HG02798 (cell line): Measurements from ENCODE around the gene BCKDHA.
"Not testable (repeated sequence)": the region's sequence is repeated elsewhere in the genome, so short reads cannot be mapped to it uniquely, and the experiment has no call there.

ENCODE experiments used
- ATAC-seq: cut with Tn5 transposase; IDR thresholded peaks from one replicate; pipeline ENCODE4 v1.9.1; 2021; ENCODE audit warnings: mild to moderate bottlenecking; ENCODE audit not compliant: unreplicated experiment, poor library complexity

The BCKDHA gene

DNA sequence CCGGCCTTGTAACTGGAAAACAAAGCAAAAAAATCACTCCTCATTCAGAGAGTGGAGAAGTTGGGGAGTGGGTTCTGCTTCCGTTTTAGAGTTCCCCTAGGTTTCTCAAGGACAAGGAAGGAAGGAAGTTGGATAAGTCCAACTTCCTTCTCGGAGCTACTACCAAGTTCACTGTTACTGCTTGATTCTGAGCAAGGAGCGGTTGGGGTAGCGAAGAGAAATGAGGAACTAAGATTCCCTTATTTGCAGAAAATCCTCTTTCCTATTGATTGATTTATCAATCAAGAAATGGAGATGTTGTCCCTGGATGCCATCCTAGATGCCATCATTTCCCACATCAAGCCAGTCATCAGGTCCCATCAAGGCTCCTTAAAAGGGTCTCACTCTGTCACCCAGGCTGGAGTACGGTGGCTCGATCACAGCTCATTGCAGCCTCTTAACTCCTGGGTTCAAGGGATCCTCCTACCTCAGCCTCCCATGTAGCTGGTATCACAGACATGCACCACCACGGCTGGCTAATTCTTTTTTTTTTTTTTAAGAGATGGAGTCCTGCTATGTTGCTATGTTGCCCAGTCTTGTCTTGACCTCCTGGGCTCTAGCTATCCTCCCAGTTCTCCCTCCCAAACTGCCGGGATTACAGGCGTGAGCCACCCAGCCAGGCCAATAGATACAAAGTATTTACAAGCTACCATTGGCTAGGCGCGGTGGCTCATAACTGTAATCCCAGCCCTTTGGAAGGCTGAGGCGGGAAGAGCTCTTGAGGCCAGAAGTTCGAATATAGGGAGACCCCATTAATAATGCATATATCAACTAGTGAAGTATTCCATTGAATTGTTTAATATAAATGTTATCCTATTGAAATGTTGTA lies 32.9 kb upstream of the BCKDHA start:
- ATAC-seq = no peak

DNA sequence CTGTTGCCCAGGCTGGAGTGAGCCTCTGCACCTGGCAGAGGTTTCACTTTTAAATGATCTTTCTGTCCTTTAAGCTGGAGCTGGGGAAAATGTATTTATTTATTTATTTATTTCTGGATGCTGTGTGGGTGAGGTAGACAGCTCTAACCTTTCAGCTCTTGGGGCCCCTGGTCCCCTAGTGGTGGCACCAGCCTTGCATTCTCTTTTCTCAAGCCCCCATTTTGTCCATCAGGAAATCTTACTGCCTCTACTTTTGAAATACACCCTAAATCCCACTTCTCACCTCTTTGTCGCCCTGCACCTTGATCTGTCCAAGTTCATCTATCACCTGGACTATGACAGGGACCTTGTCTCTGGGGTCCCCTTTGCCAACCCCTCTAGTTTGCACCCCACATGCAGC lies 31.5 kb upstream of the BCKDHA start:
- no peak for ATAC-seq

DNA sequence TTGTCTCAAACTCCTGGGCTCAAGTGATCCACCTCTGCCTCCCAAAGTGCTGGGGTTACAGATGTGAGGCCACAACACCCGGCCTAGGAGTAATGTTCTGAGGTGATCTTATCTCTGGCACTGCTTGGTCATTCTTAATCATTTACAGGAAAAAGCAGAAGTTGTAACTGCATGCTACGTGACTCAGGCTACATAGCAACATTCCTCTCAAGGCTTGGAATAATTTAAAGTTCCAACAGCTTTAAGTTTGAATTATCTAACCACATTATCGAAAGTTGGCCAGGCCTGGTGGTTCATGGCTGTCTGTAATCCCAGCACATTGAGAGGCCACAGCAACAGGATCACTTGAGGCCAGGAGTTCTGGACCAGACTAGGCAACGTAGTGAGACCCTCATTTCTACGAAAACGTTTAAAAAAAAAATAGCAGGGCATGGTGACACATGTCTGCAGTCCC lies 29.7 kb upstream of the BCKDHA start:
- no peak for ATAC-seq

DNA sequence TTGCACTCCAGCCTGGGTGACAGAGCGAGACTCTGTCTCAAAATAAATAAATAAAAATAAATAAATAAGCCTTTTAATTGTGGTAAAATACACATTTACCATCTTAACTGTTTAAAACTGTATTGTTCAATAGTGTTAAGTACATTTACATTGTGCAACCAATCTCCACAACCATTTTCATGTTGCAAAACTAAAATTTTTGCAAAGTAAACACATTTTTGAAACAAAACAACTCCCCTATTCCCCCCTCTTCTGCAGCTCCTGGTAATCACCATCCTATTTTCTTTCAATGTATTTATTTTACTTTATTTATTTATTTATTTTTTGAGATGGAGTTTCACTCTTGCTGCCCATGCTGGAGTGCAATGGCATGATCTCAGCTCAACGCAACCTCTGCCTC lies 27.8 kb upstream of the BCKDHA start:
- no peak for ATAC-seq

GRCh38 chr19:41371119-41371518 lies 26.5 kb upstream of the BCKDHA start:
- not testable (repeated sequence) for ATAC-seq

GRCh38 chr19:41371541-41371940 lies 26.1 kb upstream of the BCKDHA start:
- ATAC-seq = no peak

- ATAC-seq = no peak
Observed at GRCh38 chr19:41372501-41372900, 25.1 kb upstream of the BCKDHA start.

DNA sequence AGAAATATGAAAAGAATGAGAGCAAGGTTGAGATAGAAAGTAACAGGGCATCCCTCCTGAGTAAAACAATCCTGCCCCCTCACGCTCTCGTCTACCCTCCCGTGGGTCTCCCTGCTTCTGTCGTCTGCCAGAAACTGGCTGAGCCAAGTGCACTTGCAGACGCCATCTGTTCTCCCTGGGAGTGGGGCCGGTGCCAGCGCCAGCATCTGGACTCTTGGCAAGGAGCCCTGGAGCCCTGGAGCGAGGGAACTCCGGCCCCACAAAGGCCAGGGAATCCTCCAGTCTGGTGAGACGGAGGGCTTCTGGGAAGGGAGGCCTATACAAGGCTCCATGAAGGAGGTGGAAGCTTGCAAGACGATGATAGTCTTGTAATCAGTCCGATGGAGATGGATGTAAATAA lies 23.6 kb upstream of the BCKDHA start:
- ATAC-seq = no peak

DNA sequence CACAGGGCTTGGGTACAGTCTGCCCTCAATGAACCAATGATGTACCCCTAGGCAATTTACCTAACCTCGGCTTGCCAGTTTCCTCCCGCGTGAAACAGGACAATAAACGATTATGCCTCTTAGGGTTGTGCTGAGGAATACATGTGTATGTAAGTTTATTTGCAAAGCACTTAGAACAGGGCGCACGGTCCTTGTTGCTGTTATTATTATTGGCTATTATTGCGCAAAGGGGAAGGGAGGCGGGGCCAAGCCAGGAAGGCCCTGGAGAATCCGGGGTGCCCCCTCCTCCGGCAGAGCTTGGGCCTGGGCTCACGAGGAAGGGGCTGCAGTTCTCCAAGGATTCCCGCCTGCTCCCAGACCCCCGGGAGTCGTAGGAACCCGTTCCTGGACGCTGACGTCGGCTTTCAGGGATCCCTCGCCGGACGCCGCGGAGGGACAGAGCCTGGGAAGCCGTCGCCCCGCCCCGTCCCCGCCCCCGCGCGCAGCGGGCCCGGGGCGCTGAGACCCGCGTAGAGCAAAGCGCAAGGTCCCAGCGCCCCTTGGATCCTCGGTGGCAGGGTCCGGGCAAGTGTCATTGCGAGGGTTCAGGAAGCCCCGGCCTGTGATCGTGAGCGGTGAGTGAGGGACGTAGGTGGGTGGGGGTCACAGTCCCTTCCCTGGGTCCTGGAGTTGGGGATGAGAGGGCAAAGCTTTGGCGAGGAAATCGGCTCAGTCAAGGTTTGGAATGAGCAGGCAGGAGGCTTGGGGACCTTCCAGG lies 21.2 kb upstream of the BCKDHA start, which contains the start of gene TMEM91:
TSS of gene TMEM91 (plus strand) at position 293 of the 757 bp plus-strand sequence. CDS start 1,777 bp downstream, outside the sequence.
- no peak for ATAC-seq

DNA sequence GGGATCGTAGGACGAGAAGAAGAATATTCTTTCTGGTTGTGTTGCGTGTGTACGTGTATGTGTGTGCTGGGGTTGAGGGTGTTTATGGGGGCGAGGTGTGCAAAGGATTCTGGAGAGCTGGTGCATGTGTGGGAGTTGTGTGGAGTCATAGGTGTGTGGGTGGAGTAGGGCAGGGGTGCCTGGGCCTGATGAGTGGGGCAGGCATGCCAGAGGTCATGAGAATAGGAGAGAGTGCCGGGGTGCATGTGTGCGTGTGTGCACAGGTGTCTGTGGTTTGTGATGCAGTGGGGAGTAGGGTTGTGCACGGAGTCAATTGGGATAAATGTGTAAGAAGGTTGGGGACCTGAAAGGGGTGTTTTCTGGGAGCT lies 20.6 kb upstream of the BCKDHA start:
- no peak for ATAC-seq

- ATAC-seq = peak; percentile 50
Observed at GRCh38 chr19:41377977-41378709, 19.5 kb upstream of the BCKDHA start.

GRCh38 chr19:41381536-41381935 lies 16.1 kb upstream of the BCKDHA start:
- ATAC-seq = not testable (repeated sequence)

GRCh38 chr19:41384351-41384750 lies 13.3 kb upstream of the BCKDHA start:
- no peak for ATAC-seq

DNA sequence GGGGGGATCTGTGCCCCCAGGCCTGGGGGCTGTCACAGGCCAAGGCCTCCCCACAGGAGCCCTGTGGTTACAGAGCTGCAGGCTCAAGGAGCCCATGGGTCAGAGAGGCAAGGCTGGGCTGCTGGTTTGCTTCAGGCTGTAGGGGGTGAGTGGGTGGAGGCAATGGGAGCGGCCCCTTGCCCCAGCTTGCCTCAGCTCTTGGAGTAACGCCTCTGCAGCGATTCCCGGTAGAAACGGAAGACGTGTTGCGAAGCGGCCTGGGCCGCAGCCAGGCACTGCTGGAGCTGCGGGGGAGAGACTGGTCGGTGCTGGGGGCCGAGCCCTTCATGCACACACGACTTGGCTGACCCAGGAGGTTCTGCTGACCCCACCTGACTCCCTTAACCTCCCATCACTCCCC lies 11.2 kb upstream of the BCKDHA start:
- no peak for ATAC-seq

GRCh38 chr19:41391618-41392017 lies 6.0 kb upstream of the BCKDHA start:
- ATAC-seq = no peak

- ATAC-seq = no peak
Observed at GRCh38 chr19:41392775-41393174, 4.8 kb upstream of the BCKDHA start.

GRCh38 chr19:41395355-41395754 lies 2.3 kb upstream of the BCKDHA start:
- no peak for ATAC-seq

GRCh38 chr19:41398050-41398418 lies 416 bp downstream of the BCKDHA start:
- ATAC-seq = no peak

- ATAC-seq = no peak
Observed at GRCh38 chr19:41398598-41398997, 980 bp downstream of the BCKDHA start.

DNA sequence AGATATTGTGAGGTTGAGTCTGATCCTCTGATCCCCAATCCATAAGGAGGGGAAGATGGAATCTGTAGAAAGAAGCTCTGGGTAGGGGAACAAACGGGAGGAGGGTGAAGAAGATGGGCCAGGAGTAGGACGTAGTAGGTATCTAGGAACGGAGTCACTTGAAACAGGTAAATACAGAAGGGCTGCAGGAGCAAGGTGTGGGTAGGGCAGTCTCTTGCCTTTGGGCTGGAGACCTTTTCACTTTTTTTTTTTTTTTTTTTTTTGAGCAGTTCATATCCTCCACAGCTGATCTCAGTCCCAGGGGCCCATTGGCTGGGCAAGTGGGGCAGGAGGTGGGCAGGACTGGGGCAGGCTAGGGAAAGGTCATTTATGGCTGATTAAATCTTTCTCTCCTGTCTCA lies 1.5 kb downstream of the BCKDHA start:
- no peak for ATAC-seq

- ATAC-seq = no peak
Observed at GRCh38 chr19:41399525-41399924, 1.9 kb downstream of the BCKDHA start.
